Measurements from ENCODE around the gene AP5S1. TPM values are rescaled to one million over a fixed set of nuclear protein-coding genes. Genes with fewer than 3 reads are reported as not detected.
A peak's percentile ranks its signal among the peaks of the same experiment; 100 is the strongest.

AP5S1 gene
- total RNA-seq, 1 experiment from 2014 or later: 3.9 TPM

- Histone ChIP-seq H4K91ac (ENCODE audit: insufficient read length, low read depth, low read length) (no peak overlapping the region), H3K23me2 (ENCODE audit: insufficient read length, low read depth, low read length, poor library complexity, severe bottlenecking) (peaks cover 8% of the 10 kb centered on the region), H4K20me1 (ENCODE audit: control insufficient read depth, insufficient read depth, insufficient read length) (no peaks in the 10 kb centered on the region), H3K9me3 (ENCODE audit: control insufficient read depth, low read depth, low read length) (no peaks in the 10 kb centered on the region), H3K79me2 (ENCODE audit: insufficient read depth, low read length) (no peaks in the 10 kb centered on the region), H3K4me1 (ENCODE audit: insufficient read depth, low read length) (peaks cover 3% of the 10 kb centered on the region), H3K79me1 (ENCODE audit: insufficient read depth, low read depth, low read length, poor library complexity, severe bottlenecking) (no peaks in the 10 kb centered on the region), H3K18ac (ENCODE audit: insufficient read length, low read depth, low read length) (no peak overlapping the region), H4K5ac (ENCODE audit: insufficient read length, low read depth, low read length) (no peak overlapping the region), H3K9ac (ENCODE audit: extremely low read depth, insufficient read length, low read length) (no peak overlapping the region), H3K27me3 (ENCODE audit: insufficient read depth, low read length) (no peaks in the 10 kb centered on the region), H3K56ac (ENCODE audit: insufficient read length, low read depth, low read length) (no peak overlapping the region), H2AK5ac (ENCODE audit: insufficient read length, low read length) (no peak overlapping the region), H2AFZ (ENCODE audit: low read length) (no peak overlapping the region), H3K27ac (ENCODE audit: insufficient read length, low read depth, low read length) (no peak overlapping the region), H3K14ac (ENCODE audit: insufficient read depth, low read length) (no peak overlapping the region), H3K23ac (ENCODE audit: insufficient read length, low read depth, low read length) (no peak overlapping the region), H2BK5ac (ENCODE audit: insufficient read length, low read length) (no peak overlapping the region), H2BK120ac (ENCODE audit: low read depth, low read length, poor library complexity, severe bottlenecking) (no peak overlapping the region), H2BK20ac (ENCODE audit: low read depth, low read length, poor library complexity, severe bottlenecking) (no peak overlapping the region), H2BK15ac (ENCODE audit: low read depth, low read length) (no peak overlapping the region), H2BK12ac (ENCODE audit: insufficient read length, low read depth, low read length) (no peak overlapping the region), H3K4ac (ENCODE audit: low read depth, low read length) (no peak overlapping the region), H3T11ph (ENCODE audit: low read length) (no peak overlapping the region), H4K8ac (replicated peaks; ENCODE audit: insufficient read length, low read depth, low read length) (no peak overlapping the region), H3K4me2 (ENCODE audit: insufficient read depth, insufficient read length, low read length) (no peak overlapping the region)
- H3K4me1 Mint-ChIP-seq: peaks cover 34 to 52% of the 10 kb centered on the region in 2 experiments
- H3K27me3 Mint-ChIP-seq (ENCODE audit: low read depth): peaks cover 4% of the 10 kb centered on the region
- WGBS (ENCODE audit: extremely low coverage, insufficient read length, low lambda C conversion rate): no CpG with 5 or more reads among the region's 6 CpGs
- no peaks in the 10 kb centered on the region for H3K9me3 Mint-ChIP-seq
- no peak overlapping the region; a peak in 1 of 5 replicates for H3K4me3 Mint-ChIP-seq
- H3K36me3 Mint-ChIP-seq (ENCODE audit: insufficient read depth in 1 of 3, low read depth in 3 of 3): peaks cover 32 to 55% (median 47%) of the 10 kb centered on the region in 3 experiments
- DNase-seq: no peak
- TF ChIP-seq, protein P1, sequence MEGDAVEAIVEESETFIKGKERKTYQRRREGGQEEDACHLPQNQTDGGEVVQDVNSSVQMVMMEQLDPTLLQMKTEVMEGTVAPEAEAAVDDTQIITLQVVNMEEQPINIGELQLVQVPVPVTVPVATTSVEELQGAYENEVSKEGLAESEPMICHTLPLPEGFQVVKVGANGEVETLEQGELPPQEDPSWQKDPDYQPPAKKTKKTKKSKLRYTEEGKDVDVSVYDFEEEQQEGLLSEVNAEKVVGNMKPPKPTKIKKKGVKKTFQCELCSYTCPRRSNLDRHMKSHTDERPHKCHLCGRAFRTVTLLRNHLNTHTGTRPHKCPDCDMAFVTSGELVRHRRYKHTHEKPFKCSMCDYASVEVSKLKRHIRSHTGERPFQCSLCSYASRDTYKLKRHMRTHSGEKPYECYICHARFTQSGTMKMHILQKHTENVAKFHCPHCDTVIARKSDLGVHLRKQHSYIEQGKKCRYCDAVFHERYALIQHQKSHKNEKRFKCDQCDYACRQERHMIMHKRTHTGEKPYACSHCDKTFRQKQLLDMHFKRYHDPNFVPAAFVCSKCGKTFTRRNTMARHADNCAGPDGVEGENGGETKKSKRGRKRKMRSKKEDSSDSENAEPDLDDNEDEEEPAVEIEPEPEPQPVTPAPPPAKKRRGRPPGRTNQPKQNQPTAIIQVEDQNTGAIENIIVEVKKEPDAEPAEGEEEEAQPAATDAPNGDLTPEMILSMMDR (conservative IDR thresholded peaks at IDR 0.05): no peak
- peak overlapping the region in 1 of 3 experiments; percentile 46; a peak in 1 of 7 replicates for H3K27ac Mint-ChIP-seq
These were observed 16.5 kb upstream of the AP5S1 start for GRCh38 chr20:3803854-3804253.
